ENCODE results near the gene GTF3C1.
"Not testable (repeated sequence)": the region's sequence is repeated elsewhere in the genome, so short reads cannot be mapped to it uniquely, and the experiment has no call there.

The GTF3C1 gene

GRCh38 chr16:27441998-27442397 lies 107.7 kb downstream of the GTF3C1 start:
- no peak for FAIRE-seq

DNA sequence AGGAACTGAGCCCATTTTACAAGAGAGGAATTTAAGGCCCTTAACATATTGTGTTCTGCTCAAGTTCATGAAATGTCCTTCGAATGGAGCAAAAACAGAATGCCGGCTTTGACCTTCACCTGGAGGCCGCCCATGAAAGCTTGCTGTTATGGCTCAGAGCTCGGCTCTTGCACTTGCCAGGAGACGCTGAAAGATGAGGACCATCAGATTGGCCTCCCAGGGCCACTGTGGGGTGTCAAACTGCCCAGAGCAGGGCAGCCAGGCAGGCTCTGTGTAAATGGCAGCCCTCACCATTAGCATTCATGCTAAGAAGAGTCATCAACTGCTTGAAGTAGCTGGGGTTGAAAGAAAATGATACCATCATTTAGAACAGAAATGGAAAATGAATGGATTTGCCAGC lies 108.4 kb downstream of the GTF3C1 start:
- no peak for FAIRE-seq

DNA sequence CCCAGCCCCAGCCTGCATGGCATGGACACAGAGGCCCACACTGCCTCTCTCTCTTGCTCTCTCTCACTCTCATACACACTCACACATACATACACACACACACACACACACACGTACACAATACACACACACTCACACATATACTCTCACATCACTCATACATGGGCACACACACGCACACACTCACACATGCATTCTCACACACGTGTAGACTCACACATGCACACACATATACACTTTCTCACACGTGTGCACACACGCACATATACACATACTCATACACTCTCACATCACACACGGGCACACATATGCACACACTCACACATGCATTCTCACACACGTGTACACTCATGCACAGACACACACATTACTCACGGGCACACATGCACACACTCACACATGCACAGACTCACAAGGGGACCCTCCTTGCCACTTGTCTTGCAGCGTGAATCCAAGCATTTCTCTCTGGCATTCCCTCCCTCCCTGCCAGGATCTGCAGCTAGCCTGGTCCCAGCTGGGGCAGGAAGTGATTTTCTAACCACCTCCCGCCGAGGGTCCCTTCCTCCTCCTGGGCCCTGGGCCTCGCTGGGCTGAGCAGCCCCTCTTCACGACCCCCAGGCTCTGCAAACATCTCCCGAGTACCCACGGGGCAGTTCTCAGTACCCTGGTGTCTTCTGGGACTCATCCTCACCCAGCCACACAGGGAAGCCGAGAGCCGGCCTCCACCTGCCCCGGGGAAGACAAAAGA lies 110.3 kb downstream of the GTF3C1 start:
- no peak for FAIRE-seq

- FAIRE-seq, result no peak
Observed at GRCh38 chr16:27437946-27438345, 111.8 kb downstream of the GTF3C1 start.

DNA sequence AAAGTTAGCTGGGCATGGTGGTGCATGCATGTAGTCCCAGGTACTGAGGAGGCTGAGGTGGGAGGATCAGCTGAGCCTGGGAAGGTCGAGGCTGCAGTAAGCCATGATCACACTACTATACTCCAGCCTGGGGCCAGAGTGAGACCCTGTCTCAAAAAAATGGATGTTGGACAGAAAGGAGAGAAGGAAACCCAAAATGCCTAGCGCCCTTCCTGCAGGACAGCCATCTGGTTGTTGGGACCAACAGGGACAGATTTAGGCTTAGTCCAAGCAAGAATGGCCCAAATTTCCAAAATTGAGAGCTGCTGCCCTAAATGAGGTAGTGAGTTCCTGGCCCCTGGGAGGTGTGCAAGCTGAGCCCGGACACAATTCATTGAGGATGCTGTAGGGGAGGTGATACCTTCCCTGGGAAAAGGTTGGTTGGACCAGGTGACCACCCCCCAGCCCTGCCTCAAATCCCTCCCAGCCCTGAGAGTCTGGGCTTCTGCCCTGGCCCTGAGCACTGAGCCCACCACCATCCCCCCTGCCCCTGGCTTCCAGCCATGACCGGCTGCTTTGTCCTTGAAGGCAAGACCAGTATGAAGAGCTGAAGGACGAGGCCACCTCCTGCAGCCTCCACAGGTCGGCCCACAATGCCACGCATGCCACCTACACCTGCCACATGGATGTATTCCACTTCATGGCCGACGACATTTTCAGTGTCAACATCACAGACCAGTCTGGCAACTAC lies 112.6 kb downstream of the GTF3C1 start:
- no peak for FAIRE-seq

DNA sequence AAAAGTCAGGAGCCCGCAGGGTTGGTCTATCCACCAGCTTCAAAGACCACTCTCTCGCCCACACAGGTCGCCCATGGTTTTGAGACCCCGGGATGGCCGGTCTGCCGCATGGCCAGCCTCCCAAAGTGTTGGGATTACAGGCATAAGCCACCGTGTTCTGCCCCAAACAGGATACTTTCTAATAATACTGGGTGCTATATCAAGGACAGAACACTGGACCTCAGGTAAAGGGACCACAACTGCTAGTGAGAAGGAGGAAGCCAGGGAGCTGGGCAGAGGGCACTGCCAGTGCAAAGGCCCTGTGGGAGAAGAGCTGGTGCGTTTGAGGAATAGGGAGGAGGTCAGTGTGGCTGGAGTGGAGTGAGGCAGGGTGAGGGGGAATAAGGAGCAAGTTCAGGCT lies 113.6 kb downstream of the GTF3C1 start:
- no peak for FAIRE-seq

DNA sequence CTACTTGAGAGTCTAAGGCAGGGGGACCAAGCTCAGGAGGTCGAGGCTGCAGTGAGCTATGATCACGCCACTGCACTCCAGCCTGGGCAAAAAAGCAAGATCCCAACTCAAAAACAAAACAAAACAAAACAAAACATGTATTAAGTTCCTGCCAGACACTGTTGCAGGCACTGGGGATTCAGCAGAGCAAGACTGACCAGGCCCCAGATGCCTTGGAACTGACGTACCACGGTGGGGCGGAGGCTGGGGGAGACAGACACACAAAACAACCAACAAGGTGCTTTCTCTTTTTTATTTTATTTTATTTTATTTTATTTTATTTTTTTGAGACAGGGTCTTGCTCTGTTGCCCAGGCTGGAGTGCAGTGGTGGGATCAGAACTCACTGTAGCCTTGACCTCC lies 114.6 kb downstream of the GTF3C1 start:
- FAIRE-seq, result not testable (repeated sequence)

GRCh38 chr16:27434141-27435051 lies 115.3 kb downstream of the GTF3C1 start:
- FAIRE-seq, result no peak

- FAIRE-seq, result no peak
Observed at GRCh38 chr16:27433636-27434035, 116.1 kb downstream of the GTF3C1 start.

GRCh38 chr16:27433191-27433590 lies 116.5 kb downstream of the GTF3C1 start:
- not testable (repeated sequence) for FAIRE-seq

DNA sequence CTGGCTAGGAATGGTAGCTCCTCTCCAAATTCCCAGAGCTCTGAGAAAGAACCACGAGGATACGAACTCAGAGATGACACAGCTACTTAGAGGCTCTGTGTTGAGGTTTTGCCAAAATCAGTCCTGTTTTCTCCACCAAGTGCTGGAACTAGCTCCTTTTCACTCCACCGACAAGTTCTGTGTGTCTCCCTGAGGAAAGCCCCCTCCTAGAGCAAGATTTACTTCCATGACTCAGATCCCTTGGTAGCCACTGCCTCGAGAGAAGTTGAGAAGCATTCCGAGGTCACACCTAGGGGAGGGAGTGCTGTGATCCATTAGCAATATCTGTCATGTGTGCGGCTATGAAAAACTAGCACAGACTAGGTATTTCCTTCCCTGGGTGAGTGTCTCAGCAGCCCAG lies 117.2 kb downstream of the GTF3C1 start:
- no peak for FAIRE-seq

GRCh38 chr16:27431773-27432532 lies 117.8 kb downstream of the GTF3C1 start:
- FAIRE-seq, result no peak

DNA sequence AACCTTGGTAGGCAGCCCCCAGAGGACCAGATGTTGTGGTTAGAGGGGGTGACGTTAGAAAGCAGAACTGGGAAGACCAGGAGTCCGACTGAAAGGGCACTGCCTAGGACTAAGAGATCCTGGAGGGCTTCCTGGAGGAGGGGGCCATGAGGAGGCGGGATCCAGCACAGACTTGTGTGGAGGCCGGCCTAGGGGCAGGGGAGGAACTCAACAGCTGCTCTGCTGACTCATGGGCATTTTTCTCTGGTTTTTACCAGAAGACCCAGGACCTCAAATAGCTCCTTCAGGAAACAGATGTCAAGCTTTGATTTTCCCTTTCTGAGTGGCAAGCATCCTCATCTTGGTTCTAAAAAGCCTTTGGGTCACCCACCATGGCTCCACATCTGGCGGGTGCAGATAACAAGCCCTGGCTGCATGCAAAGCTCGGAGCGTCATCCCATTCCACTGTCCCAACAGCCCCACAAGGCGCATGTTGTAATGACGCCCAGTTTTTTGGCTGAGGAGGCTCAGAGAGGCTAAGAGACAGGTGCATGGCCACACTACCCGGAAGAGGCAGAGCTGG lies 118.7 kb downstream of the GTF3C1 start:
- no peak for FAIRE-seq

DNA sequence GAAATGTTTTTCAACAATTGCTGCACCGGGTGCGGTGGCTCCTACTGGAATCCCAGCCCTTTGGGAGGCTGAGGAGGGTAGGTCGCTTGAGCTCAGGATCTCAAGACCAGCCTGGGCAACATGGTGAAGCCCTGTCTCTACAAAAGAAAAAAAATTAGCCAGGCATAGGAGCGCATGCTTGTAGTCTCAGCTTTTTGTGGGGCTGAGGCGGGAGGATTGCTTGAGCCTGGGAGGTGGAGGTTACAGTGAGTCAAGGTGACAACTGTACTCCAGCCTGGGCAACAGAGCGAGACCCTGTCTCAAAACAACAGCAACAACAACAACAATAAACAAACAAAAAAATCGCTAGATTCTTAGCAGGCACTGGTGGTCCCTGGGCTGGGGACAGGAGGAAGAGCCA lies 119.2 kb downstream of the GTF3C1 start:
- no peak for FAIRE-seq

- FAIRE-seq, result no peak
Observed at GRCh38 chr16:27429981-27430441, 119.7 kb downstream of the GTF3C1 start.

GRCh38 chr16:27429330-27429871 lies 120.3 kb downstream of the GTF3C1 start:
- no peak for FAIRE-seq

- no peak for FAIRE-seq
Observed at GRCh38 chr16:27428026-27428785, 121.5 kb downstream of the GTF3C1 start.

DNA sequence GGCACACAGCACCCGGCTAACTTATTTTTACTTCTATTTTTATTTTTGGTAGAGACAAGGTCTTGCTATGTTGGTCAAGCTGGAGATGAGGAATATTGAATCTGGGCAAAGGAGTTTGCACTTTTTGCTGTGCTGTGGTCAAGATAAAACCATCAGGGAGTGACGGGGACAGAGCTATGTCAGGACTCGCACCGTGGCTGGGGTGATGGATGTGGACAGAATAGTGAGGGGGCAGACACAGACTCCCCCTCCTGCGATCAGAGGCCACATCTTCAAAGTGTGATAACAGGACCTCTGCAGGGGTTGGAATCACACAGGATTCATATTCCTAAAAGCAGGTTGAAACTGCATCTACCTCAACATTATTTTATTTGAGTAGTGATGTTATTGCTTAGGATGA lies 122.2 kb downstream of the GTF3C1 start:
- no peak for FAIRE-seq

GRCh38 chr16:27426423-27427408 lies 123.0 kb downstream of the GTF3C1 start:
- FAIRE-seq, result no peak

DNA sequence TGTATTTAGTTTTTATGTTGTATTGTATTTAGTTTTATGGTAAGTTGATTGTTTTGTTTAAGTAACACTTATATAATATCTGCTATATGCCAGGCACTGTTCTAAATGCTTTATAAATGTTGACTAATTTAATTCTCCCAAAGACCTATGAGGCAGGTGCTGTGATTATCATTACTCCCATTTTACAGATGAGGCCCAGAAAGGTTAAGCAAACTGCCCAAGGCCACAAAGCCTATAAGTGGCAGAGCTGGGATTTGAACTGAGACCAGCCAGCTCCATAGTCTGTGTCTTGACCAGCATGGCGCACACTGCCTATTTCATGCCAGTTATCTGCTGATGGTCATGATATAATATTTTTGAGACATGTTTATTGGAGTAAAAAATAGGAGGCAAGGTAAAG lies 123.8 kb downstream of the GTF3C1 start:
- no peak for FAIRE-seq
